T47D (cell line): ENCODE results near the gene RASAL2.

Experiments used
- DNase-seq, 2 experiments: peaks; one replicate each; pipeline versions ENCODE4 v3.0.0 to v3.0.0-alpha.2; 2011 to 2012; ENCODE audit warnings: low read depth in 1 of 2, low spot score in 1 of 2
- JUND ChIP-seq: IDR thresholded peaks from 2 replicates; pipeline ENCODE4 v1.6.1; 2012; ENCODE audit warnings: low read depth
- in situ Hi-C: cut with HindIII; loops from 2 replicates; pipeline ENCODE4 v1.10.0; 2016; ENCODE audit warnings: low sequenced_read_pairs, low pct_unique_long_range_greater_than_20kb

Gene RASAL2

GRCh38 chr1:178477373-178477772, 383.5 kb downstream of the RASAL2 start:
- DNase-seq = no peak
- in situ Hi-C loops = no loop called here
- no peak for TF ChIP-seq JUND

GRCh38 chr1:178477841-178478240, 383.9 kb downstream of the RASAL2 start:
- TF ChIP-seq JUND = no peak
- in situ Hi-C loops = no loop called here
- DNase-seq = no peak

DNA sequence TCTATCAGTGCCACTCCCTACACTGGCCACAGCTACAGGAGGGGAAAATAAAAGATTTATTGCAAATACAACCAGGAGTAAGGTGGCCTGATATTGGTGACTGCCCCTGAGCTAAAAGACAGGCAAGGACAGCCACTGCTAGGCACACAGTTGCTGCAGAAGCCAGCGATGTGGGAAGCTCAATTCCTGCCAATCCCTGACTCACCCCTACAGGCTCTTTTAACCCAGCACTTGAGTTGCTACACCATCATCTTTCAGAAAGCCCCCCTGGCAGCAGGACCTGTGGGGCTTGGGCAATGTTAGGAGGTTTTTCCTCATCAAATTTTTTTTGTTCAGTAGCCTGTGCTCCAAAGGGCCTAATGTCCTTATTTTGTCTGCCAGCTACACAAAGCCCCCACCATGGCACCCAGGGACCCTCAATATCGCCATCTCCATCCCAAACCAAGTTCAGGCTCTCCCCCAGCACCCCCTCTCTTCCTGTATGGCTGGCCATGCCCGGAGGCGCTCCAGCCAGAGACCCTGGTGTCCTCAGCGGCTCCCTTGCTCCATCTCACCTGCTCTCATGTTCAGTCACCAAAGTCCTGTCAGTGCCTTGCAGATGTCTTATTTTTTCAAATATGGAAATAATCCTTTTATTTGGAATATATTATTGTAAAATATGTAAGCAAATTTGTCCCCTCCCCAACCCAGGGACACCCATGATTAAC, 389.5 kb downstream of the RASAL2 start:
- no peak for TF ChIP-seq JUND
- no peak for DNase-seq
- in situ Hi-C loops = no loop called here

DNA sequence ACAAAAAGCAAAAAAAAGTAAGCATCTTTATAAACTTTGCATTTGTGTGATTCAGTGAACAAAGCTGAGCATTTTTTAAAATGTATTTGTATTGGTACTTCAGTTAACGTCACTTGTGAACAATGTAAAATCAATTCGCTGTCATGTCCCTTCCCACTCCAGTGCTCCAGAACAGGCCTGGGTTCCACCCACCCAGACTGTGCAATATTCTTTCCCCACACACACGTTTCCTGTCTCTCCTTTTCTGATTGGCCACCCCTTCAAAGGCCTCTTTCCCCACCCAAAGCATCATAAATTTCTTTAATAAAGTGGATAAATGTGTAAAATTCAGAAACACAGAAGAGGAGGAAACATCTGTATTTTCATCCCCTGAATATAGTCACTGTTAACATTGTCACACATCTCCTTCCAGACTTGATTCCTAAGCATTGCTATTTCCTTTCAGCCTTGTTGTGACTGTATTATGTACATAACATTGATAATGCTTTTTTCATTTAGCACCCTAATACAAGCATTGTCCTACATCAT, 390.9 kb downstream of the RASAL2 start:
- TF ChIP-seq JUND = no peak
- DNase-seq = no peak
- in situ Hi-C loops = no loop called here

- in situ Hi-C loops = no loop called here
- DNase-seq = no peak
- no peak for TF ChIP-seq JUND
Observed at GRCh38 chr1:178485541-178485981, 391.7 kb downstream of the RASAL2 start.

DNA sequence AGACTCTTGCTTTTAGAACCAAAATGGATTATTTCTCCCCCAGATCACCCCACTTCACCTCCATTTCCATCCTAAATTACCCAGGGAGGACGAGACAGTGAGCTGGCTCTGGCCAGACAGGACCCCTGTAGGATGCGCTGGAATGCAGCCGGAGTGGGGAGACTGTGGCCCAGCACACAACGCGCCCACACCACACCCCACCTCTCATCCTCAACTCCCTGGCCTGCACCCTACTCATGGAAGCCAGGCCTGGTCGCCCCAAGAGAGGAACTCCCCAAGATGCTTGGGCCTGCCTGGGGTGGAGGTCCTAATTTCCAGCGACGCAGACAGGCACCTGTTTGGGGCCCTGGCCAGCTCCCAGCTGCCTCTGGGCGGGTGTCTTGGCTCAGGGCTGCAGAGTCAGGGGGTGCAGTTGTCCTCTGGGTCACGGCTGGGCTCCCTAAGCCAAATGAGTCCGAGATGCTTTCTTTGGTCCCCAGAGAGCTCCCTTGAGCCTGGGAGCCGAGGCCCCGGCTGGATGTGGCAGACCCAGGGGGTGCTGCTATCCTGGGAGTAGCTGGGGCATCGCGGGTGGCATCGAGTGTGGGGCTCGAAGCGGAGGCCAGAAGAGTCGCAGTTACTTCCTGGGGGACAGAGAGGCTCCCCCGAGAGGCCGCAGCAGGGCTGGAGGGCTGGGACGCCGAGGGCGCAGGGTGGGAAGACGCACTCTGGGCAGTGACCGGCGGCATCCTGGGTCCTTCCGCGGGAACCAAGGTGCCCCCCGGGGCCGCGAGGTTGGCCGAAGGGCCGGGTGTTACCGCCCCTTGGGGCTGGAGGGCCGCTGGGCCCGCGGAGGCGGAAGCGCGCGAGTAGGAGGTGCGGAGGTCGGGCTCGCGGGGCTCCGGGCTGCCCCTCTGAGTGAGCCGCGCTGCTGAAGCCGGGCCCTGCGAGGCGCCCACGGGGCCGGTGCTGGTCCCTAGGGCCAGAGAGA, 392.5 kb downstream of the RASAL2 start:
- in situ Hi-C loops = no loop called here
- no peak for DNase-seq
- no peak for TF ChIP-seq JUND

GRCh38 chr1:178487070-178487615, 393.2 kb downstream of the RASAL2 start:
- no peak for TF ChIP-seq JUND
- DNase-seq = no peak
- in situ Hi-C loops = no loop called here

DNA sequence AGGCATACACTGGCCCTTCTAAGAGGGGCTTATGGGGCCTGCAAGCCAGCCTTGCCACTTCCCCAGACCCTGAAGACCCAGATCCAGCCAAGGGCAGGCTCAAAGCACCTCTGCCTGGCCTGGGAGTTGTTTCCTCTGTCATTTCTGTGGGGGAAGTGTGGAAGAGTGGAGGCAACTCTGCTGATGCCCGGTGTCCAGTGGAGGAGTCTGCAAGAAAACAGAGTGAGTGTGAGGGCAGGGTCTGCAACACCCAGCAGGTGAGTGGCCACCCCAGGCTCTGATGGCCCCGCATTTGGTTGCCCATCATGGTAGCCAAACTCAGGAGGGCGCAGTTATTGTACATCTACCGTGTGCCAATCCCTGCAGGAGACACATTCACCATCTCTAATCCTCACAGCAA, 394.5 kb downstream of the RASAL2 start:
- in situ Hi-C loops = no loop called here
- no peak for DNase-seq
- TF ChIP-seq JUND = no peak

DNA sequence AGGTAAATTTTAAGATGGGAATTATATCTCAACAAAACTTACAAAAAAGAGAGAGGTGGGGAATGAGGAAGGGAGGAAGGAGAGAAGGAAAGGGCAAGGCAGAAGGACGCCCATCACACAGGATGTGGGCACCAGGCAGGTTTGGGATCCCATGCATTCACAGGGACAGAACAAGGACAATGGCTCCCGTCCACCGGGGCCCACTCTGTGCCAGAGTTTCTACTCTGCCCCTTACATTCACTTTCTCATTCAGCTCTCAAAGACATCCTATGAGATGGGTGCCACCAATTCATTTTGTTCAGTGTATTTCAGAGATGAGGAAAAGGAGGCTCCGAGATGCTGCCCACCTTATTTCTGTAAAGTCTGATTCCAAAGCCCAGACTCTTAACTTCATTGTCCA, 395.5 kb downstream of the RASAL2 start:
- no peak for DNase-seq
- TF ChIP-seq JUND = no peak
- in situ Hi-C loops = no loop called here

- no peak for TF ChIP-seq JUND
- no peak for DNase-seq
- in situ Hi-C loops = no loop called here
Observed at GRCh38 chr1:178490136-178490535, 396.2 kb downstream of the RASAL2 start.

GRCh38 chr1:178490967-178491366, 397.1 kb downstream of the RASAL2 start:
- in situ Hi-C loops = no loop called here
- no peak for TF ChIP-seq JUND
- no peak for DNase-seq

DNA sequence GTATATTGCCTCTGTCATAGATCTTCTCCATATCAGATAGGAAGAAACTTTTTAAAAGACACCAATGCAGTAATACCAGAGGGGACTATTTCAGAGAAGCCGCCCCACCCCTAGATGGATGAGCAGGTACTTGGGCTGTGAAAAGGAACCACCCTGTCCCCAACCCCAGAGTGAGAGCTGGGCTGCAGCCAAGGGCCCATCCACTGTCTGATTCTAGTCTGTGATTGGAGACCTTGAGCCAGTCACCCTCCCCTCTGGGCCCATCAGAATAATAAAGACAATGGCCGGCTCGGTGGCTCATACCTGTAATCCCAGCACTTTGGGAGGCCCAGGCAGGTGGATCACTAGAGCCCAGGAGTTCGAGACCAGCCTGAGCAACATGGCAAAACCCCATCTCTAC, 397.8 kb downstream of the RASAL2 start:
- DNase-seq = no peak
- in situ Hi-C loops = no loop called here
- no peak for TF ChIP-seq JUND

- DNase-seq = no peak
- TF ChIP-seq JUND = no peak
- in situ Hi-C loops = no loop called here
Observed at GRCh38 chr1:178492341-178492740, 398.4 kb downstream of the RASAL2 start.
